Neural progenitor cell (in vitro differentiated cells): ENCODE data around the gene PTPRN2. TPM values are rescaled to one million over a fixed set of nuclear protein-coding genes. Genes with fewer than 3 reads are reported as not detected.
"Not testable (repeated sequence)": the region's sequence is repeated elsewhere in the genome, so short reads cannot be mapped to it uniquely, and the experiment has no call there.

Experiments
- DNase-seq: peaks from one replicate; pipeline ENCODE4 v3.0.0-alpha.2; 2016; ENCODE audit warnings: low spot score
- H2AFZ ChIP-seq: fragments of 200-600 bp; sonication (generic); replicated peaks from 2 replicates; pipeline ENCODE4 v1.6.1; 2016; ENCODE audit warnings: antibody characterized with exemption
- H3F3A ChIP-seq: fragments of 200-600 bp; sonication (generic); 2 replicates; pipeline ENCODE4 v1.6.1; 2016; ENCODE audit warnings: antibody characterized with exemption, low read depth
- H3K27ac ChIP-seq: fragments of 200-600 bp; sonication (generic); 2 replicates; pipeline ENCODE4 v1.5.1; 2016; ENCODE audit warnings: mild to moderate bottlenecking
- H3K27me3 ChIP-seq: fragments of 200-600 bp; sonication (generic); 2 replicates; pipeline ENCODE4 v1.6.1; 2016; ENCODE audit warnings: mild to moderate bottlenecking, moderate library complexity
- H3K36me3 ChIP-seq: fragments of 200-600 bp; sonication (generic); 2 replicates; pipeline ENCODE4 v1.5.1; 2016
- H3K4me1 ChIP-seq: fragments of 200-600 bp; sonication (generic); 2 replicates; pipeline ENCODE4 v1.6.1; 2016; ENCODE audit warnings: mixed run types
- H3K4me2 ChIP-seq: fragments of 200-600 bp; sonication (generic); 2 replicates; pipeline ENCODE4 v1.6.1; 2016
- H3K4me3 ChIP-seq: fragments of 200-600 bp; sonication (generic); 2 replicates; pipeline ENCODE4 v1.5.1; 2016
- H3K79me2 ChIP-seq: fragments of 200-600 bp; sonication (generic); 2 replicates; pipeline ENCODE4 v1.6.1; 2016; ENCODE audit warnings: low read depth
- H3K9ac ChIP-seq: fragments of 200-600 bp; sonication (generic); 2 replicates; pipeline ENCODE4 v1.6.1; 2016
- H3K9me3 ChIP-seq: fragments of 200-600 bp; sonication (generic); 2 replicates; pipeline ENCODE4 v1.5.1; 2016; ENCODE audit warnings: low read depth
- H4K20me1 ChIP-seq: fragments of 200-600 bp; sonication (generic); 2 replicates; pipeline ENCODE4 v1.6.1; 2016; ENCODE audit warnings: low read depth
- H3K27ac Mint-ChIP-seq: 3 replicates; pipeline ENCODE4 v1.8.0; 2021; ENCODE audit warnings: mixed read lengths
- H3K27me3 Mint-ChIP-seq: 2 replicates; pipeline ENCODE4 v1.8.0; 2022; ENCODE audit warnings: low read depth, mild to moderate bottlenecking, inconsistent platforms, moderate library complexity, mixed read lengths; ENCODE audit not compliant: insufficient read depth
- H3K36me3 Mint-ChIP-seq: 3 replicates; pipeline ENCODE4 v1.8.0; 2021; ENCODE audit warnings: mixed read lengths
- H3K4me1 Mint-ChIP-seq: 3 replicates; pipeline ENCODE4 v1.8.0; 2021; ENCODE audit warnings: mixed read lengths
- H3K4me3 Mint-ChIP-seq: 3 replicates; pipeline ENCODE4 v1.8.0; 2021; ENCODE audit warnings: mild to moderate bottlenecking, moderate library complexity, mixed read lengths
- H3K9me3 Mint-ChIP-seq: 3 replicates; pipeline ENCODE4 v1.8.0; 2020; ENCODE audit warnings: mixed read lengths
- EZH2 ChIP-seq: fragments of 200-600 bp; sonication (generic); IDR thresholded peaks from 2 replicates; pipeline ENCODE4 v1.6.1; 2017; ENCODE audit warnings: antibody characterized with exemption, mild to moderate bottlenecking, moderate library complexity
- EZH2phosphoT487 ChIP-seq: fragments of 200-600 bp; sonication (generic); IDR thresholded peaks from 2 replicates; pipeline ENCODE4 v1.6.1; 2017; ENCODE audit warnings: antibody characterized with exemption
- total RNA-seq: library from RNA; depleted of rRNA; stranded (reverse); fragments of >200 nt; gene quantifications from 2 replicates; pipeline ENCODE4 v1.2.3, GENCODE V29; 2015; ENCODE audit warnings: low replicate concordance
- TF ChIP-seq, protein P1 (sequence below): fragments of 200-600 bp; sonication (generic); IDR thresholded peaks from 2 replicates; pipeline ENCODE4 v1.5.1; 2017; ENCODE audit warnings: antibody characterized with exemption, mild to moderate bottlenecking

Gene PTPRN2
- total RNA-seq, 1 donor from 2014 or later, result 3.0 TPM

GRCh38 chr7:158348446-158348845 is 239.2 kb downstream of the PTPRN2 start:
- Mint-ChIP-seq H3K27ac (no peak overlapping the region), H3K9me3 (no peaks in the 10 kb centered on the region), H3K4me3 (no peak overlapping the region), H3K36me3 (no peaks in the 10 kb centered on the region), H3K27me3 (peaks cover 34% of the 10 kb centered on the region), H3K4me1 (peaks cover 16% of the 10 kb centered on the region)
- H3F3A ChIP-seq, result peaks cover 10% of the 10 kb centered on the region
- peaks cover 14% of the 10 kb centered on the region for H3K4me1 ChIP-seq
- H3K36me3 ChIP-seq, result no peaks in the 10 kb centered on the region
- no peak overlapping the region for H3K9ac ChIP-seq
- peaks cover 36% of the 10 kb centered on the region for H3K27me3 ChIP-seq
- peaks cover 8% of the 10 kb centered on the region for H4K20me1 ChIP-seq
- H3K79me2 ChIP-seq, result no peaks in the 10 kb centered on the region
- H3K9me3 ChIP-seq, result no peaks in the 10 kb centered on the region
- no peak overlapping the region for H2AFZ ChIP-seq
- H3K4me3 ChIP-seq, result no peak overlapping the region
- H3K4me2 ChIP-seq, result no peak overlapping the region
- H3K27ac ChIP-seq, result no peak overlapping the region
- no peak for DNase-seq
- TF ChIP-seq EZH2phosphoT487 (no peak), EZH2 (no peak)
- TF ChIP-seq, protein P1, sequence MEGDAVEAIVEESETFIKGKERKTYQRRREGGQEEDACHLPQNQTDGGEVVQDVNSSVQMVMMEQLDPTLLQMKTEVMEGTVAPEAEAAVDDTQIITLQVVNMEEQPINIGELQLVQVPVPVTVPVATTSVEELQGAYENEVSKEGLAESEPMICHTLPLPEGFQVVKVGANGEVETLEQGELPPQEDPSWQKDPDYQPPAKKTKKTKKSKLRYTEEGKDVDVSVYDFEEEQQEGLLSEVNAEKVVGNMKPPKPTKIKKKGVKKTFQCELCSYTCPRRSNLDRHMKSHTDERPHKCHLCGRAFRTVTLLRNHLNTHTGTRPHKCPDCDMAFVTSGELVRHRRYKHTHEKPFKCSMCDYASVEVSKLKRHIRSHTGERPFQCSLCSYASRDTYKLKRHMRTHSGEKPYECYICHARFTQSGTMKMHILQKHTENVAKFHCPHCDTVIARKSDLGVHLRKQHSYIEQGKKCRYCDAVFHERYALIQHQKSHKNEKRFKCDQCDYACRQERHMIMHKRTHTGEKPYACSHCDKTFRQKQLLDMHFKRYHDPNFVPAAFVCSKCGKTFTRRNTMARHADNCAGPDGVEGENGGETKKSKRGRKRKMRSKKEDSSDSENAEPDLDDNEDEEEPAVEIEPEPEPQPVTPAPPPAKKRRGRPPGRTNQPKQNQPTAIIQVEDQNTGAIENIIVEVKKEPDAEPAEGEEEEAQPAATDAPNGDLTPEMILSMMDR, result no peak

DNA sequence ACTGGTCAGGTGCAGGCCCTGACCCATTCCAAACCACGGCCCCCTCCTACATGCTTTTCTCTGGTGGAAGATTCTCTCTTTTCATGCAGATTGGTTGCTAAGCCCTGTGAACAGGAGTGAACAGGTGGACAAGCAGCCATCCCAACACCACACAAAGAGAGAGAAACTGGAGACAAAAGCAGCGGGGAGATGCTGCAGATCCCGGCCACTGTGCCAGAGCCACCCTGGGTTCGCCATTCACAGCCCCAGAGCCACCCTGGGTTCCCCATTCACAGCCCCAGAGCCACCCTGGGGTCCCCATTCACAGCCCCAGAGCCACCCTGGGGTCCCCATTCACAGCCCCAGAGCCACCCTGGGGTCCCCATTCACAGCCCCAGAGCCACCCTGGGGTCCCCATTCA is 239.6 kb downstream of the PTPRN2 start:
- H3K9me3 Mint-ChIP-seq, H3K9ac ChIP-seq, H3K36me3 Mint-ChIP-seq, H4K20me1 ChIP-seq, H3K4me2 ChIP-seq, H3K79me2 ChIP-seq, H3F3A ChIP-seq, H3K27ac Mint-ChIP-seq, H3K27ac ChIP-seq, H3K4me3 ChIP-seq, H3K36me3 ChIP-seq, H3K9me3 ChIP-seq, H3K4me3 Mint-ChIP-seq, H2AFZ ChIP-seq, DNase-seq: not testable (repeated sequence)
- Histone ChIP-seq H3K4me1 (peaks cover 14% of the 10 kb centered on the region), H3K27me3 (peaks cover 34% of the 10 kb centered on the region)
- H3K4me1 Mint-ChIP-seq, result peaks cover 14% of the 10 kb centered on the region
- H3K27me3 Mint-ChIP-seq, result peaks cover 34% of the 10 kb centered on the region

- DNase-seq, result no peak
- Histone ChIP-seq H3K4me3 (no peak overlapping the region), H3K27me3 (peaks cover 11% of the 10 kb centered on the region), H3K36me3 (no peaks in the 10 kb centered on the region), H3F3A (no peaks in the 10 kb centered on the region), H3K4me1 (peaks cover 5% of the 10 kb centered on the region), H3K79me2 (no peaks in the 10 kb centered on the region), H3K4me2 (no peak overlapping the region), H3K9ac (no peak overlapping the region), H4K20me1 (peaks cover 6% of the 10 kb centered on the region), H3K9me3 (no peaks in the 10 kb centered on the region), H3K27ac (no peak overlapping the region), H2AFZ (no peak overlapping the region)
- no peak overlapping the region for H3K27ac Mint-ChIP-seq
- no peaks in the 10 kb centered on the region for H3K36me3 Mint-ChIP-seq
- H3K9me3 Mint-ChIP-seq, result peaks cover 20% of the 10 kb centered on the region
- no peak for TF ChIP-seq EZH2
- no peak for TF ChIP-seq EZH2phosphoT487
- TF ChIP-seq, protein P1, result no peak
- no peak overlapping the region for H3K4me3 Mint-ChIP-seq
- H3K4me1 Mint-ChIP-seq, result peaks cover 5% of the 10 kb centered on the region
- peaks cover 20% of the 10 kb centered on the region for H3K27me3 Mint-ChIP-seq
These were observed 241.9 kb downstream of the PTPRN2 start for GRCh38 chr7:158345731-158346130.

- H3K27ac ChIP-seq, result no peak overlapping the region
- no peaks in the 10 kb centered on the region for H4K20me1 ChIP-seq
- Mint-ChIP-seq H3K4me1 (peaks cover 5% of the 10 kb centered on the region), H3K36me3 (no peaks in the 10 kb centered on the region), H3K4me3 (no peak overlapping the region), H3K9me3 (peaks cover 30% of the 10 kb centered on the region), H3K27ac (no peak overlapping the region), H3K27me3 (peaks cover 14% of the 10 kb centered on the region)
- TF ChIP-seq, protein P1, result no peak
- TF ChIP-seq EZH2phosphoT487, result no peak
- TF ChIP-seq EZH2, result no peak
- no peak overlapping the region for H3K4me2 ChIP-seq
- no peaks in the 10 kb centered on the region for H3K36me3 ChIP-seq
- H3K9ac ChIP-seq, result no peak overlapping the region
- no peaks in the 10 kb centered on the region for H3K79me2 ChIP-seq
- no peak for DNase-seq
- H2AFZ ChIP-seq, result no peak overlapping the region
- H3K9me3 ChIP-seq, result no peaks in the 10 kb centered on the region
- H3K27me3 ChIP-seq, result peaks cover 2% of the 10 kb centered on the region
- H3F3A ChIP-seq, result no peaks in the 10 kb centered on the region
- H3K4me3 ChIP-seq, result no peak overlapping the region
- peaks cover 4% of the 10 kb centered on the region for H3K4me1 ChIP-seq
These were observed 242.8 kb downstream of the PTPRN2 start for GRCh38 chr7:158344706-158345300.
